ENCODE measurements around the gene DMRTC1B. TPM values are rescaled to one million over a fixed set of nuclear protein-coding genes. Genes with fewer than 3 reads are reported as not detected.
"Not testable (repeated sequence)": the region's sequence is repeated elsewhere in the genome, so short reads cannot be mapped to it uniquely, and the experiment has no call there.

Gene DMRTC1B
- total and polyA plus RNA-seq, 2 of the 4 experiments (the other 2 are of a cell fraction), result not detected

GRCh38 chrX:72783365-72783936 is 6.8 kb downstream of the DMRTC1B start:
- H3K23ac ChIP-seq (ENCODE audit: low read depth, low read length); H3K27me3 ChIP-seq (ENCODE audit: control insufficient read depth, insufficient read depth, low read length); H3K4me1 ChIP-seq (ENCODE audit: control insufficient read depth, insufficient read depth, low read length); H3K4ac ChIP-seq (ENCODE audit: low read depth, low read length); H3K18ac ChIP-seq (ENCODE audit: low read depth, low read length); DNase-seq; CTCF ChIA-PET; H3K36me3 ChIP-seq (ENCODE audit: control insufficient read depth, insufficient read depth, low read length); H3K27ac ChIP-seq (ENCODE audit: insufficient read depth, low read length); H2BK20ac ChIP-seq (ENCODE audit: low read depth, low read length); H3K4me3 ChIP-seq (ENCODE audit: insufficient read depth, low read depth, low read length); in situ Hi-C loops (cut with MboI; ENCODE audit: low sequenced_read_pairs); H2BK5ac ChIP-seq (ENCODE audit: low read depth, low read length, poor library complexity, severe bottlenecking); intact Hi-C loops (cut with micrococcal nuclease); BruUV-seq (replicated peaks); H3K9ac ChIP-seq (ENCODE audit: low read depth, low read length); H3K9me3 ChIP-seq (ENCODE audit: control insufficient read depth, insufficient read depth, low read length); H4K20me1 ChIP-seq (ENCODE audit: insufficient read depth, low read length); H3K9me1 ChIP-seq (ENCODE audit: insufficient read depth, low read length); H3K56ac ChIP-seq (ENCODE audit: extremely low read depth, insufficient read depth, low read length); H3K79me1 ChIP-seq (ENCODE audit: low read depth in 1 of 2, low read length in 2 of 2); H4K8ac ChIP-seq (ENCODE audit: low read depth in 2 of 2, low read length in 2 of 2); H2AFZ ChIP-seq (replicated peaks; ENCODE audit: low read length, poor library complexity); H3K4me2 ChIP-seq (ENCODE audit: low read depth, low read length); H3K14ac ChIP-seq (replicated peaks; ENCODE audit: low read depth, low read length); H2AK9ac ChIP-seq (replicated peaks; ENCODE audit: low read depth, low read length, poor library complexity); dilution Hi-C loops (cut with HindIII; ENCODE audit: low sequenced_read_pairs, unreplicated experiment); POLR2A ChIA-PET (ENCODE audit: unreplicated experiment); H2BK120ac ChIP-seq (ENCODE audit: low read depth, low read length); H2AK5ac ChIP-seq (ENCODE audit: low read depth, low read length); ATAC-seq (ENCODE audit: low read depth); H4K91ac ChIP-seq (ENCODE audit: insufficient read depth, low read depth, low read length); H4K5ac ChIP-seq (ENCODE audit: low read depth, low read length); H2BK15ac ChIP-seq (ENCODE audit: low read depth, low read length): not testable (repeated sequence)
- WGBS, 2 experiments (ENCODE audit: extremely low coverage in 2 of 2, insufficient read length in 1 of 2), result no CpG with 5 or more reads among the region's 8 CpGs

DNA sequence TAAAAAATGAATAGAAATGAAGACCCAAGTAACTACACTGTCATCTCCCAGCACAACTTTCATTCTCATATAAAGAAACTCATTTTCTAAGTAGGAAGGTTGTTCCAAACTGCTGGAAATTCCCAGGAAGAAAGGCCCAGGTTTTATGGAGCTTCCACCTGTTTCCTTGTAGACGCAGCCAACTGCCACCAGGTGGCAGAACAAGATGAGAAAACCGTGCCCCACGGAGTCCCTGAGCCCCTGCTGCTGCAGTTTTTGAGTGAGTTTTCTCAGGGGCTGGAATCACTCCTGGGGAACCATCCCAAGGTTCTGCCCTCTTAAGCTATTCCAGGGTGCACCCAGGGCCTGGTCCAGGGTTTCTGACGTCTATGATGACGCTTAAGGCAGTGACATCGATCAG is 7.3 kb downstream of the DMRTC1B start:
- H3K4ac ChIP-seq (ENCODE audit: low read depth, low read length); in situ Hi-C loops (cut with MboI; ENCODE audit: low sequenced_read_pairs); H2BK20ac ChIP-seq (ENCODE audit: low read depth, low read length); H3K9me3 ChIP-seq (ENCODE audit: control insufficient read depth, insufficient read depth, low read length); H2AK5ac ChIP-seq (ENCODE audit: low read depth, low read length); H3K56ac ChIP-seq (ENCODE audit: extremely low read depth, insufficient read depth, low read length); H3K36me3 ChIP-seq (ENCODE audit: control insufficient read depth, insufficient read depth, low read length); intact Hi-C loops (cut with micrococcal nuclease); H3K23ac ChIP-seq (ENCODE audit: low read depth, low read length); H3K27ac ChIP-seq (ENCODE audit: insufficient read depth, low read length); ATAC-seq (ENCODE audit: low read depth); H4K91ac ChIP-seq (ENCODE audit: insufficient read depth, low read depth, low read length); H3K9ac ChIP-seq (ENCODE audit: low read depth, low read length); H2BK5ac ChIP-seq (ENCODE audit: low read depth, low read length, poor library complexity, severe bottlenecking); H2BK15ac ChIP-seq (ENCODE audit: low read depth, low read length); H3K27me3 ChIP-seq (ENCODE audit: control insufficient read depth, insufficient read depth, low read length); H3K4me3 ChIP-seq (ENCODE audit: insufficient read depth, low read depth, low read length); H3K18ac ChIP-seq (ENCODE audit: low read depth, low read length); H2AK9ac ChIP-seq (replicated peaks; ENCODE audit: low read depth, low read length, poor library complexity); H4K8ac ChIP-seq (ENCODE audit: low read depth in 2 of 2, low read length in 2 of 2); DNase-seq; H2BK120ac ChIP-seq (ENCODE audit: low read depth, low read length); dilution Hi-C loops (cut with HindIII; ENCODE audit: low sequenced_read_pairs, unreplicated experiment); H3K4me2 ChIP-seq (ENCODE audit: low read depth, low read length); BruUV-seq (replicated peaks); H3K9me1 ChIP-seq (ENCODE audit: insufficient read depth, low read length); H3K14ac ChIP-seq (replicated peaks; ENCODE audit: low read depth, low read length); H3K4me1 ChIP-seq (ENCODE audit: control insufficient read depth, insufficient read depth, low read length); H4K20me1 ChIP-seq (ENCODE audit: insufficient read depth, low read length); CTCF ChIA-PET; POLR2A ChIA-PET (ENCODE audit: unreplicated experiment); H4K5ac ChIP-seq (ENCODE audit: low read depth, low read length); H2AFZ ChIP-seq (replicated peaks; ENCODE audit: low read length, poor library complexity); H3K79me1 ChIP-seq (ENCODE audit: low read depth in 1 of 2, low read length in 2 of 2): not testable (repeated sequence)
- no CpG with 5 or more reads among the region's 6 CpGs for WGBS, 2 experiments (ENCODE audit: extremely low coverage in 2 of 2, insufficient read length in 1 of 2)

Data from IMR-90 (cell line).